H9 (cell line): ENCODE measurements around the gene ZMIZ1. TPM values are rescaled to one million over a fixed set of nuclear protein-coding genes. Genes with fewer than 3 reads are reported as not detected.

Experiments
- DNase-seq: peaks from one replicate; pipeline ENCODE4 v3.0.0-alpha.2; 2017
- H2AFZ ChIP-seq: one replicate; pipeline ENCODE4 v1.6.1; 2013; ENCODE audit warnings: mild to moderate bottlenecking, low read length, control low read depth, moderate library complexity
- H2AK5ac ChIP-seq: 2 replicates; pipeline ENCODE4 v1.6.1; 2013; ENCODE audit warnings: low read length, control low read depth, mixed read lengths; ENCODE audit not compliant: insufficient read length
- H2BK120ac ChIP-seq: one replicate; pipeline ENCODE4 v1.6.1; 2013; ENCODE audit warnings: low read depth, mild to moderate bottlenecking, low read length, control low read depth, inconsistent platforms; ENCODE audit not compliant: poor library complexity, severe bottlenecking
- H2BK12ac ChIP-seq: 2 replicates; pipeline ENCODE4 v1.6.1; 2013; ENCODE audit warnings: low read length, control low read depth, mixed read lengths, low read depth; ENCODE audit not compliant: insufficient read length
- H2BK15ac ChIP-seq: 2 replicates; pipeline ENCODE4 v1.6.1; 2013; ENCODE audit warnings: low read depth, low read length, control low read depth
- H2BK20ac ChIP-seq: one replicate; pipeline ENCODE4 v1.6.1; 2013; ENCODE audit warnings: low read depth, mild to moderate bottlenecking, low read length, control low read depth, inconsistent platforms; ENCODE audit not compliant: poor library complexity, severe bottlenecking
- H2BK5ac ChIP-seq: 2 replicates; pipeline ENCODE4 v1.6.1; 2013; ENCODE audit warnings: low read length, control low read depth, mixed read lengths; ENCODE audit not compliant: insufficient read length
- H3K14ac ChIP-seq: 2 replicates; pipeline ENCODE4 v1.6.1; 2013; ENCODE audit warnings: low read length, control low read depth; ENCODE audit not compliant: insufficient read depth
- H3K18ac ChIP-seq: 2 replicates; pipeline ENCODE4 v1.6.1; 2013; ENCODE audit warnings: low read depth, mild to moderate bottlenecking, mixed read lengths, low read length, control low read depth; ENCODE audit not compliant: insufficient read length
- H3K23ac ChIP-seq: 2 replicates; pipeline ENCODE4 v1.6.1; 2013; ENCODE audit warnings: low read length, control low read depth, mixed read lengths, low read depth; ENCODE audit not compliant: insufficient read length
- H3K23me2 ChIP-seq: 2 replicates; pipeline ENCODE4 v1.6.1; 2013; ENCODE audit warnings: low read depth, mild to moderate bottlenecking, mixed read lengths, low read length, control low read depth; ENCODE audit not compliant: insufficient read length, poor library complexity, severe bottlenecking
- H3K27ac ChIP-seq: 2 replicates; pipeline ENCODE4 v1.5.1; 2013; ENCODE audit warnings: low read length, control low read depth, mixed read lengths, low read depth; ENCODE audit not compliant: insufficient read length
- H3K27me3 ChIP-seq: 2 replicates; pipeline ENCODE4 v1.6.1; 2013; ENCODE audit warnings: low read length, control low read depth, inconsistent platforms; ENCODE audit not compliant: insufficient read depth
- H3K4ac ChIP-seq: 2 replicates; pipeline ENCODE4 v1.6.1; 2013; ENCODE audit warnings: low read depth, mild to moderate bottlenecking, control low read depth, inconsistent platforms, low read length, moderate library complexity
- H3K4me1 ChIP-seq: 2 replicates; pipeline ENCODE4 v1.6.1; 2013; ENCODE audit warnings: low read length, control low read depth, inconsistent platforms; ENCODE audit not compliant: insufficient read depth
- H3K4me2 ChIP-seq: 2 replicates; pipeline ENCODE4 v1.6.1; 2013; ENCODE audit warnings: low read length, control low read depth, mixed read lengths; ENCODE audit not compliant: insufficient read length, insufficient read depth
- H3K56ac ChIP-seq: 2 replicates; pipeline ENCODE4 v1.6.1; 2013; ENCODE audit warnings: low read depth, mild to moderate bottlenecking, mixed read lengths, low read length, control low read depth; ENCODE audit not compliant: insufficient read length
- H3K79me1 ChIP-seq: 2 replicates; pipeline ENCODE4 v1.6.1; 2013; ENCODE audit warnings: low read depth, mild to moderate bottlenecking, moderate library complexity, low read length, control low read depth, inconsistent platforms; ENCODE audit not compliant: insufficient read depth, poor library complexity, severe bottlenecking
- H3K79me2 ChIP-seq: 2 replicates; pipeline ENCODE4 v1.6.1; 2013; ENCODE audit warnings: low read length, control low read depth, inconsistent platforms; ENCODE audit not compliant: insufficient read depth
- H3K9ac ChIP-seq: 2 replicates; pipeline ENCODE4 v1.6.1; 2013; ENCODE audit warnings: low read length, control low read depth, mixed read lengths; ENCODE audit not compliant: insufficient read length; ENCODE audit errors: extremely low read depth
- H3K9me3 ChIP-seq: one replicate; pipeline ENCODE4 v1.6.1; 2013; ENCODE audit warnings: low read depth, low read length, inconsistent platforms; ENCODE audit not compliant: control insufficient read depth
- H3T11ph ChIP-seq: one replicate; pipeline ENCODE4 v1.6.1; 2013; ENCODE audit warnings: mild to moderate bottlenecking, low read length, control low read depth, inconsistent platforms
- H4K20me1 ChIP-seq: one replicate; pipeline ENCODE4 v1.6.1; 2013; ENCODE audit not compliant: control insufficient read depth, insufficient read length, insufficient read depth
- H4K5ac ChIP-seq: 2 replicates; pipeline ENCODE4 v1.6.1; 2013; ENCODE audit warnings: low read depth, mild to moderate bottlenecking, mixed read lengths, low read length, control low read depth; ENCODE audit not compliant: insufficient read length
- H4K8ac ChIP-seq: replicated peaks from 2 replicates; pipeline ENCODE4 v1.6.1; 2013; ENCODE audit warnings: low read length, control low read depth, mixed read lengths, low read depth; ENCODE audit not compliant: insufficient read length
- H4K91ac ChIP-seq: 2 replicates; pipeline ENCODE4 v1.6.1; 2013; ENCODE audit warnings: low read depth, mild to moderate bottlenecking, moderate library complexity, mixed read lengths, low read length, control low read depth; ENCODE audit not compliant: insufficient read length
- H3K27ac Mint-ChIP-seq, 3 experiments: 2 replicates in 2 of 3; 3 replicates in 1 of 3; pipeline ENCODE4 v1.8.0; 2020 to 2021; ENCODE audit warnings: mixed read lengths in 3 of 3, mild to moderate bottlenecking in 1 of 3, moderate library complexity in 1 of 3
- H3K27me3 Mint-ChIP-seq: 2 replicates; pipeline ENCODE4 v1.8.0; 2021; ENCODE audit warnings: low read depth, mild to moderate bottlenecking, moderate library complexity, mixed read lengths
- H3K36me3 Mint-ChIP-seq, 3 experiments: 2 replicates in 2 of 3; 3 replicates in 1 of 3; pipeline ENCODE4 v1.8.0; 2020 to 2021; ENCODE audit warnings: low read depth in 3 of 3, mixed read lengths in 3 of 3; ENCODE audit not compliant: insufficient read depth in 1 of 3
- H3K4me1 Mint-ChIP-seq, 2 experiments: 2 replicates each; pipeline ENCODE4 v1.8.0; 2020; ENCODE audit warnings: mixed read lengths in 2 of 2
- H3K4me3 Mint-ChIP-seq, 2 experiments: 2 replicates in 1 of 2; 3 replicates in 1 of 2; pipeline ENCODE4 v1.8.0; 2020 to 2021; ENCODE audit warnings: mild to moderate bottlenecking in 2 of 2, mixed read lengths in 2 of 2, moderate library complexity in 1 of 2
- H3K9me3 Mint-ChIP-seq, 2 experiments: 2 replicates in 1 of 2; 3 replicates in 1 of 2; pipeline ENCODE4 v1.8.0; 2020; ENCODE audit warnings: mild to moderate bottlenecking in 2 of 2, mixed read lengths in 2 of 2, moderate library complexity in 1 of 2
- CTCF ChIP-seq: fragments of 200-600 bp; sonication (generic); conservative IDR thresholded peaks from 3 replicates; pipeline ENCODE4 v1.8.0; 2021; ENCODE audit warnings: antibody characterized with exemption, mild to moderate bottlenecking
- WGBS: extraction: QIAGEN DNeasy Blood & Tissue Kit; methylation state at CpG from one replicate; pipeline ENCODE4 v1.1.7; 2013; ENCODE audit warnings: missing lambda C conversion rate, low lambda C conversion rate, mixed read lengths; ENCODE audit not compliant: insufficient read length; ENCODE audit errors: extremely low coverage; 5-methylcytosine and 5-hydroxymethylcytosine counted together
- total RNA-seq: library from RNA; stranded (reverse); gene quantifications from 2 replicates; pipeline ENCODE4 v1.2.1, GENCODE V29; 2021

Gene ZMIZ1
- total RNA-seq, 1 experiment from 2014 or later, result 36.9 TPM

- H4K5ac ChIP-seq, result no peak overlapping the region
- Mint-ChIP-seq H3K27me3 (no peaks in the 10 kb centered on the region; the same call in 1 of the 2 replicates), H3K4me3 (no peak overlapping the region), H3K36me3 (peaks cover 0 to 2% (median 1%) of the 10 kb centered on the region in 3 experiments; a peak in 4 of 7 replicates), H3K9me3 (no peaks in the 10 kb centered on the region), H3K4me1 (peaks cover 52 to 71% of the 10 kb centered on the region in 2 experiments), H3K27ac (peak overlapping the region in 2 of 3 experiments; percentile 85 to 94; a peak in 3 of 7 replicates)
- H3K4me1 ChIP-seq, result peaks cover 10% of the 10 kb centered on the region; the same call in 1 of the 2 replicates
- H3K79me1 ChIP-seq, result no peaks in the 10 kb centered on the region
- H3T11ph ChIP-seq, result no peak overlapping the region
- H4K20me1 ChIP-seq, result peaks cover 2% of the 10 kb centered on the region
- no peak overlapping the region for H3K18ac ChIP-seq
- H2BK5ac ChIP-seq, result no peak overlapping the region
- H3K56ac ChIP-seq, result no peak overlapping the region
- H2BK15ac ChIP-seq, result no peak overlapping the region
- no peak overlapping the region for H3K4ac ChIP-seq
- H3K9ac ChIP-seq, result no peak overlapping the region
- no peak overlapping the region for H2BK120ac ChIP-seq
- no peaks in the 10 kb centered on the region for H3K79me2 ChIP-seq
- no peaks in the 10 kb centered on the region for H3K9me3 ChIP-seq
- no peak for DNase-seq
- no peak overlapping the region for H3K4me2 ChIP-seq
- H4K8ac ChIP-seq, result no peak overlapping the region
- H4K91ac ChIP-seq, result no peak overlapping the region
- no peaks in the 10 kb centered on the region for H3K23me2 ChIP-seq
- no peak overlapping the region for H3K27ac ChIP-seq
- no peak overlapping the region for H3K14ac ChIP-seq
- no peaks in the 10 kb centered on the region for H3K27me3 ChIP-seq
- no CpG with 5 or more reads among the region's 15 CpGs for WGBS
- H3K23ac ChIP-seq, result no peak overlapping the region
- H2BK20ac ChIP-seq, result no peak overlapping the region
- no peak for TF ChIP-seq CTCF
- no peak overlapping the region for H2AFZ ChIP-seq
- no peak overlapping the region for H2BK12ac ChIP-seq
- H2AK5ac ChIP-seq, result no peak overlapping the region
These were observed 113.1 kb downstream of the ZMIZ1 start for GRCh38 chr10:79181698-79182521.
